Tibial nerve (tissue), 3 donors: ENCODE measurements around the gene ELOVL6.

Source experiments
- CTCF ChIP-seq, 5 experiments: fragments of 200-600 bp in 3 of 5; fragments of 450-650 bp in 2 of 5; sonication (generic) in 3 of 5; IDR thresholded peaks; one replicate each; pipeline ENCODE4 v1.5.1; 2016 to 2019; ENCODE audit warnings: antibody characterized with exemption in 5 of 5, mild to moderate bottlenecking in 3 of 5, moderate library complexity in 2 of 5
- POLR2A ChIP-seq, 2 donors: fragments of 450-650 bp; IDR thresholded peaks; one replicate each; pipeline ENCODE4 v1.6.1; 2017; ENCODE audit warnings: antibody characterized with exemption in 2 of 2, mild to moderate bottlenecking in 2 of 2, moderate library complexity in 2 of 2

- TF ChIP-seq POLR2A (IDR thresholded peaks at IDR 0.05): no peak
- TF ChIP-seq CTCF (IDR thresholded peaks at IDR 0.05): no peak
These were observed 106.8 kb downstream of the ELOVL6 start for GRCh38 chr4:110091434-110092140.
